SJCRH30 (cell line): Measurements from ENCODE around the gene CITED2. TPM values are rescaled to one million over a fixed set of nuclear protein-coding genes. Genes with fewer than 3 reads are reported as not detected.
"Not testable (repeated sequence)": the region's sequence is repeated elsewhere in the genome, so short reads cannot be mapped to it uniquely, and the experiment has no call there.

Experiments
- DNase-seq, 2 experiments: peaks; one replicate each; pipeline ENCODE4 v3.0.0-alpha.2; 2015 to 2020
- H3K27ac ChIP-seq: fragments of 250-450 bp; sonication (Bioruptor Pico); 2 replicates; pipeline ENCODE4 v1.5.1; 2020; ENCODE audit warnings: mild to moderate bottlenecking, moderate library complexity
- H3K27me3 ChIP-seq: fragments of 250-450 bp; sonication (Bioruptor Pico); 2 replicates; pipeline ENCODE4 v1.5.1; 2020; ENCODE audit warnings: mild to moderate bottlenecking, moderate library complexity
- H3K36me3 ChIP-seq: fragments of 250-450 bp; sonication (Bioruptor Pico); 2 replicates; pipeline ENCODE4 v1.5.1; 2020; ENCODE audit warnings: mild to moderate bottlenecking, moderate library complexity
- H3K4me1 ChIP-seq: fragments of 250-450 bp; sonication (Bioruptor Pico); 2 replicates; pipeline ENCODE4 v1.5.1; 2020; ENCODE audit warnings: mild to moderate bottlenecking, moderate library complexity
- H3K4me3 ChIP-seq: fragments of 250-450 bp; sonication (Bioruptor Pico); 2 replicates; pipeline ENCODE4 v1.5.1; 2020; ENCODE audit warnings: mild to moderate bottlenecking, moderate library complexity
- H3K9me3 ChIP-seq: fragments of 250-450 bp; sonication (Bioruptor Pico); replicated peaks from 2 replicates; pipeline ENCODE4 v1.5.1; 2020; ENCODE audit warnings: mild to moderate bottlenecking, moderate library complexity
- total RNA-seq: library from RNA; depleted of rRNA; stranded (reverse); fragments of >200 nt; shearing (Covaris generic); gene quantifications from 2 replicates; pipeline ENCODE4 v1.2.3, GENCODE V29; 2014; rRNA removed

Gene CITED2, protein sequence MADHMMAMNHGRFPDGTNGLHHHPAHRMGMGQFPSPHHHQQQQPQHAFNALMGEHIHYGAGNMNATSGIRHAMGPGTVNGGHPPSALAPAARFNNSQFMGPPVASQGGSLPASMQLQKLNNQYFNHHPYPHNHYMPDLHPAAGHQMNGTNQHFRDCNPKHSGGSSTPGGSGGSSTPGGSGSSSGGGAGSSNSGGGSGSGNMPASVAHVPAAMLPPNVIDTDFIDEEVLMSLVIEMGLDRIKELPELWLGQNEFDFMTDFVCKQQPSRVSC
- 23.6 and 24.6 TPM in 2 replicates for total RNA-seq

GRCh38 chr6:139374357-139375225, at the start of gene CITED2:
Gene CITED2 (minus strand): TSS chr6:139374648. CDS start chr6:139373944, 704 bp downstream.
- Histone ChIP-seq H3K4me3 (peak within 1 kb of the TSS; percentile 82), H3K27ac (peak within 1 kb of the TSS; percentile 93), H3K36me3 (peaks cover 20% of the 10 kb centered on the region), H3K4me1 (peaks cover 11% of the 10 kb centered on the region), H3K27me3 (no peaks in the 10 kb centered on the region), H3K9me3 (no peaks in the 10 kb centered on the region)
- DNase-seq = peak; percentile 92 to 95

DNA sequence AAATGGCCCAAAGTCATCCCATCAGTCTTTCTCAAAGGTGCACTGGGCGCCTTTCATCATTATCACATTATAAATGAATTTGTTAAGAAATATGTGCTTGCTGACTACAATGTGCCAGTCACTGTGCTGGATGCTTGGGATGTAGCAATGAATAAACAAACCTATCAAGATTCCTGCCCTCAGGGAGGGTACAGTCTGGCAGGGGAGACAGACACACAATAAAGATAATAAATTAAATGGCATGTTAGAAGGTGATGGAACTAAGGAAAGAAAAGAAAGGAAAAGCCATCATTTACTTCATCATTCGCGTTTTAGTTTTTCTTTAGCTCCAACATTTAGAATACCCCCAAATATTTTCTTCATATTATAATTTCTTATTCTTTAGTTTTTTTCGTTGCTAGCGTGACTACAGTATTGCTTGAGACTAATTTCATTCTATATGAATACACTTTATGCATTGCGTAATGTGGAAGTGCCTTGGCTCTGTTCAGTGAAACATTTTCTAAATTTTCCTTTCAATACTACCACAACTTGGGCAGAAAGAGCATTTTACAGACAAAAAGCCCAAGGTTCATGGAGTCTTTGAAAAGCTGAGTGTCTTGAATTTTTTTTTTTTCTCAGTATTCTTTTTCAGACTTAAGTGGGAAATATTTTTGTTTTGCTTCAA, 48.7 kb upstream of the CITED2 start:
- no peaks in the 10 kb centered on the region for H3K9me3 ChIP-seq
- no peak overlapping the region for H3K4me3 ChIP-seq
- no peaks in the 10 kb centered on the region for H3K27me3 ChIP-seq
- no peak overlapping the region for H3K27ac ChIP-seq
- no peak for DNase-seq
- H3K36me3 ChIP-seq = no peaks in the 10 kb centered on the region
- H3K4me1 ChIP-seq = 0 out of 2 replicates have a peak, but pooled peaks cover 3% of the 10 kb centered on the region

- H3K36me3 ChIP-seq = no peaks in the 10 kb centered on the region
Measured at GRCh38 chr6:139422105-139423036, 47.9 kb upstream of the CITED2 start.

GRCh38 chr6:139418481-139419132, 44.2 kb upstream of the CITED2 start:
- Histone ChIP-seq H3K4me3 (no peak overlapping the region), H3K27ac (no peak overlapping the region), H3K9me3 (no peaks in the 10 kb centered on the region), H3K36me3 (no peaks in the 10 kb centered on the region), H3K4me1 (no peaks in the 10 kb centered on the region), H3K27me3 (no peaks in the 10 kb centered on the region)
- DNase-seq = no peak

More at GRCh38 chr6:139422105-139423036, 47.9 kb upstream of the CITED2 start:
- Histone ChIP-seq H3K27me3 (no peaks in the 10 kb centered on the region), H3K27ac (no peak overlapping the region), H3K4me3 (no peak overlapping the region), H3K4me1 (0 out of 2 replicates have a peak, but pooled peaks cover 3% of the 10 kb centered on the region), H3K9me3 (no peaks in the 10 kb centered on the region)
- DNase-seq = no peak

DNA sequence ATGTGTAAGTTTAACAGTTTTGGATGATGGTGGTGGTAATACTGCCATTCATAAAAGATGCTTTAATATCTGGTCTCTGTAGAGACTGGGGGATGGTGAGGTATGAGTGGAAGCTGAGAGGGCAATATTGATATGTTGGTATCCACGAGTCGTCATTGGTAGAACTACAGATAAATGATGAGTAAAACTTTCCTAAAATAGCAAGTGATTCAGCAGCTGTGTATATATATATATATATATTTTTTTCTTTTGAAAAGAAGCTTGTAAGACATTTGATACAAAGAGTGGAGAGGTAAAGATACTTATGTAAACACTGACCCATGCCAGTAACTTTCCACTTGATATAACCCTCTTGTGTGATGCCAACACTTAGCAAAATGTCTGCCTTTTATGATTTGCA, 41.7 kb upstream of the CITED2 start:
- 0 out of 2 replicates have a peak, but pooled peaks cover 3% of the 10 kb centered on the region for H3K9me3 ChIP-seq
- no peaks in the 10 kb centered on the region for H3K4me1 ChIP-seq
- DNase-seq = no peak
- H3K27ac ChIP-seq = no peak overlapping the region
- no peak overlapping the region for H3K4me3 ChIP-seq
- H3K27me3 ChIP-seq = no peaks in the 10 kb centered on the region
- no peaks in the 10 kb centered on the region for H3K36me3 ChIP-seq

GRCh38 chr6:139415365-139415764, 40.9 kb upstream of the CITED2 start:
- H3K4me3 ChIP-seq = no peak overlapping the region
- no peak for DNase-seq
- 0 out of 2 replicates have a peak, but pooled peaks cover 3% of the 10 kb centered on the region for H3K9me3 ChIP-seq
- H3K36me3 ChIP-seq = no peaks in the 10 kb centered on the region
- H3K27me3 ChIP-seq = no peaks in the 10 kb centered on the region
- H3K4me1 ChIP-seq = no peaks in the 10 kb centered on the region
- H3K27ac ChIP-seq = no peak overlapping the region

DNA sequence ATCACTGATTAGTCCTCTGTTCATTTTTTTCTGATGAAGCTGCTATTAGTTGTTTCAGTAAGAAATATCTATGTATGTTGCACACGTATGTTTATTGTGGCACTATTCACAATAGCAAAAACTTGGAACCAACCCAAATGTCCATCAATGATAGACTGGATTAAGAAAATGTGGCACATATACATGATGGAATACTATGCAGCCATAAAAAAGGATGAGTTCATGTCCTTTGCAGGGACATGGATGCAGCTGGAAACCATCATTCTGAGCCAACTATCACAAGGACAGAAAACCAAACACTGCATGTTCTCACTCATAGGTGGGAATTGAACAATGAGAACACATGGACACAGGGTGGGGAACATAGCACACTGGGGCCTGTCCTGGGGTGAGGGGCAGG, 37.7 kb upstream of the CITED2 start:
- not testable (repeated sequence) for H3K27me3 ChIP-seq, H3K9me3 ChIP-seq, H3K36me3 ChIP-seq, H3K4me3 ChIP-seq, H3K27ac ChIP-seq, DNase-seq
- H3K4me1 ChIP-seq = peaks cover 21% of the 10 kb centered on the region

- H3K9me3 ChIP-seq = 0 out of 2 replicates have a peak, but pooled peaks cover 3% of the 10 kb centered on the region
- H3K27me3 ChIP-seq = no peaks in the 10 kb centered on the region
- no peak overlapping the region for H3K4me3 ChIP-seq
- H3K4me1 ChIP-seq = peaks cover 25% of the 10 kb centered on the region
- H3K36me3 ChIP-seq = no peaks in the 10 kb centered on the region
- no peak for DNase-seq
- peak overlapping the region; percentile 55 for H3K27ac ChIP-seq
Measured at GRCh38 chr6:139409026-139409425, 34.6 kb upstream of the CITED2 start.

DNA sequence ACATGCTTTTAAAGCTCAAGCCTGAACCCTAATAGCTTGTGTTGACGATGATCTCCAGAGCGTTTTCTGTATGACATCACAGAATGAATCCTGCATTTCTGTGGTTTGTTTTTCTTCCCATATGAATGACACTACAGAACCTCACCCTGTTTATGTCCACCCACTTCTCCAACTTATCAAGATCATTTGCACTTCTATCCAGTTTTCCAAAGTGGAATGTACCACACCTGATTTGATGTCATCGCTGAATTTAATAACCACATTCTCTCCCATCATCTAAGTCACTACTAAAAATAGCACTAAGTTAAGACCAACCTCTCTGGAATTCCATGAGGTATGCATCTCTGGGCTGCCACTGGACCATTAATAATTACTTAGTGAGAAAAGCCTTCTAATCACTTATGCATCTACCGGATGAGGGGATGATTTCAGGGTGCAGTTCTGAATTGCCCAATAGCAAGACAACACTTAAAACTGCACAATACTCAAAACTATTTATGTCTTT, 33.3 kb upstream of the CITED2 start:
- DNase-seq = peak; percentile 43 to 57
- Histone ChIP-seq H3K36me3 (no peaks in the 10 kb centered on the region), H3K27me3 (no peaks in the 10 kb centered on the region), H3K4me1 (peaks cover 25% of the 10 kb centered on the region), H3K4me3 (no peak overlapping the region), H3K27ac (peak overlapping the region; percentile 55), H3K9me3 (0 out of 2 replicates have a peak, but pooled peaks cover 3% of the 10 kb centered on the region)

DNA sequence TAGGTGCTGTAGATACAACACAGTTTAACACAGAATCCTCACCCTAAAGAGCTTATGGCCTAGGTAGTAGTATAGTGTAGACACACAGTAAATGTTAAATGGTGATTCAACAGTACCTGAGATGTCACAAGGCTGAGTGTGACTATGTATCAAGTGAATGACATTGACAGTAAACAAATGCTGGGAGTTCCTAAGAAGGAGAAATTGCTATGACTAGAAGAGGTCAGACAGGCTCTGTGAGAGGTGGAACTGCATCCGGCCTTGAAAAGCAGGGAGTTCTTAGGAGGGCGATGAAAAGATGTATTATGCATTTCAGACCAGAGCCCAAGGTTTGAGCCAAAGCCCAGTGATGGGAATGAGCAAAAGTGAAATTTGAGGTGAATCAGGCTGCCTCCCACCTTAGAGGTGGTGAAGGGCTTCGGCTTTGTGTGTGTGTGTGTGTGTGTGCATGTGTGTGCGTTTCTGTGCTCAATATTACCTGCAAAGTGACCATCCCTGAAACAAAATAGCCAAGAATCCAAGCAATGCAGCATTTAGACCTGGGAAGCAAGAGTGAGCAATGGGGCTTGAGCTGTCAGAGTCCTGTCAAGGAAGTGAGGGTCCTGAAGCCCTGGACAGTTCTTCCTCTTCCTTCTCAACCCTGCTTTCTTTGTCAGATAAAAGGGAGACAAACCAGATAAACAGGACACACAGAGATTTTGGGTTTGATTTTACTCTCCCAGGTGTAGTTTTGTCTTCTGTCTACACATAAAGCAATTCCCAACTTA, 32.3 kb upstream of the CITED2 start:
- Histone ChIP-seq H3K4me1 (peaks cover 25% of the 10 kb centered on the region), H3K9me3 (no peaks in the 10 kb centered on the region), H3K4me3 (no peak overlapping the region), H3K36me3 (no peaks in the 10 kb centered on the region), H3K27me3 (no peaks in the 10 kb centered on the region), H3K27ac (peak overlapping the region; percentile 55)
- no peak for DNase-seq

DNA sequence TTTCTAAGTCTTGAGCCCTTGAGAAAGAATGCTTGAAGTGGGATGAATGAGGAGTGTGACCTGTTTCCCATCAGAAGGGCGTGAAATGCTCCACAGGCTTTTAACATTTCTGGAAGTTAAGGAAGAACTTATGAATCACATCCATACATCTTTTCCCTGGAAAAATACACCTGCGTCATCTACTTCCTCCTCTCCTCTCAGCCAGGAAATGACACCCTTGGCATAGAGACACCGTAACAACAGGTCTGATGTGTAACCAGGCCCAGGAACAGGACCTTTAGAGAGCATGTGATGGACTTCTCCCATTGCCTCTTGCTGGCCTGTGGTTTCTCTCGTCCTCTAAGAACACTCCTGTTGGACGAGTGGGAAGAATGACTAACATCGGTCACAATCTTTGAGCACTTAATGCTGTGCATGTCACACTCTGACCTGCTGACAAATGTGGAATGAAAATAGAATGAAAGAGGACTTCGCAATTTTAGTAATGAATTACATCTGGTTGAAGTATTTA, 28.5 kb upstream of the CITED2 start:
- H3K27ac ChIP-seq = no peak overlapping the region

DNA sequence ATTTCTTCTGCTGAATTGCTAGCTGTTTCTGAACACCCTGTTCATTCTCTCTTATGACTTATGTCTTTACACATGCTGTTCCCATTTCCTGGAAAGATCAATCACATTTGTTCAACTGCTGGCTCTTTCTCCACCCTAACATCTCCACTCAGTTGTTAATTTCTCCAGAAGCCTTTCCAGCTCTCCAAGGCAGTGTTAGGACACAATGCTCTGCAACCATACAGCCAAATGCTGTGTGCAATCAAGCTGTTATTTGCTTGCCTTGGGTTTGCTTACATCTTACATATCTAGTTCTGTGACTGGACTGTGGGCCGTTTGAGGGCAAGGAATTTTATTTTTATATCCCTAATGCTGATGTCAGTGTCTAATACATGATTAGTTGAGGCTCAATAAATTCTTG, 24.2 kb upstream of the CITED2 start:
- Histone ChIP-seq H3K9me3 (no peaks in the 10 kb centered on the region), H3K36me3 (no peaks in the 10 kb centered on the region), H3K4me3 (no peak overlapping the region), H3K27me3 (no peaks in the 10 kb centered on the region), H3K27ac (no peak overlapping the region), H3K4me1 (peaks cover 15% of the 10 kb centered on the region)
- DNase-seq = no peak

More for the DNA sequence above, 28.5 kb upstream of the CITED2 start:
- H3K4me1 ChIP-seq = peaks cover 13% of the 10 kb centered on the region
- no peaks in the 10 kb centered on the region for H3K9me3 ChIP-seq
- no peaks in the 10 kb centered on the region for H3K27me3 ChIP-seq
- no peak overlapping the region for H3K4me3 ChIP-seq
- no peak for DNase-seq
- no peaks in the 10 kb centered on the region for H3K36me3 ChIP-seq
